Naive thymus-derived CD4-positive, alpha-beta T cell (primary cell): ENCODE measurements around the gene CDK14. TPM values are rescaled to one million over a fixed set of nuclear protein-coding genes. Genes with fewer than 3 reads are reported as not detected.

Source experiments
- ATAC-seq: fragments of 150-1000 bp; cut with Tn5 transposase; 2 replicates; pipeline ENCODE4 v1.10.0; 2021; ENCODE audit warnings: mild to moderate bottlenecking, moderate library complexity
- CTCF ChIA-PET: fragments of 350-600 bp; sonication (Branson Sonifier 250); formaldehyde crosslinking; loops from one replicate; lab custom pipeline; 2021; ENCODE audit warnings: antibody characterized with exemption; lab: Charles Lee
- POLR2A ChIA-PET: fragments of 350-600 bp; sonication (Branson Sonifier 250); formaldehyde crosslinking; loops from one replicate; lab custom pipeline; 2021; ENCODE audit warnings: antibody characterized with exemption, inconsistent platforms; lab: Charles Lee
- DNase-seq, 9 donors: peaks; one replicate each; pipeline versions ENCODE4 v3.0.0 to v3.0.0-alpha.2; 2020 to 2022; ENCODE audit warnings: mixed read lengths in 1 of 9
- H3K27ac ChIP-seq: one replicate; pipeline ENCODE4 v1.7.0; 2013; ENCODE audit warnings: mild to moderate bottlenecking, low read depth, low read length, moderate library complexity
- H3K27me3 ChIP-seq, 2 donors: one replicate each; pipeline ENCODE4 v1.7.0; 2013; ENCODE audit warnings: low read length in 2 of 2, mild to moderate bottlenecking in 2 of 2, moderate library complexity in 2 of 2; ENCODE audit not compliant: control insufficient read depth in 2 of 2, insufficient read depth in 2 of 2
- H3K36me3 ChIP-seq, 3 experiments: 1 replicate in 2 of 3; 2 replicates in 1 of 3; pipeline ENCODE4 v1.7.0; 2013; ENCODE audit warnings: low read length in 3 of 3, mild to moderate bottlenecking in 3 of 3, moderate library complexity in 1 of 3; ENCODE audit not compliant: insufficient read depth in 3 of 3, control insufficient read depth in 2 of 3
- H3K4me1 ChIP-seq, 2 donors: one replicate each; pipeline ENCODE4 v1.7.0; 2013; ENCODE audit warnings: low read length in 2 of 2, mild to moderate bottlenecking in 2 of 2, moderate library complexity in 1 of 2; ENCODE audit not compliant: control insufficient read depth in 2 of 2, insufficient read depth in 2 of 2
- H3K4me3 ChIP-seq: 2 replicates; pipeline ENCODE4 v1.7.0; 2013; ENCODE audit warnings: mild to moderate bottlenecking, low read length
- H3K9me3 ChIP-seq, 3 experiments: 1 replicate in 2 of 3; 2 replicates in 1 of 3; pipeline ENCODE4 v1.7.0; 2013; ENCODE audit warnings: low read length in 3 of 3; ENCODE audit not compliant: control insufficient read depth in 2 of 3
- H3K27ac Mint-ChIP-seq, 9 donors: one replicate each; pipeline ENCODE4 v1.8.0; 2020 to 2022; ENCODE audit warnings: mixed read lengths in 9 of 9, mild to moderate bottlenecking in 8 of 9, moderate library complexity in 5 of 9, inconsistent platforms in 2 of 9
- H3K27me3 Mint-ChIP-seq, 5 donors: one replicate each; pipeline ENCODE4 v1.8.0; 2021 to 2022; ENCODE audit warnings: mixed read lengths in 5 of 5, mild to moderate bottlenecking in 1 of 5
- H3K36me3 Mint-ChIP-seq, 5 donors: one replicate each; pipeline ENCODE4 v1.8.0; 2020 to 2022; ENCODE audit warnings: mixed read lengths in 5 of 5, mild to moderate bottlenecking in 3 of 5, inconsistent platforms in 1 of 5
- H3K4me1 Mint-ChIP-seq, 7 donors: one replicate each; pipeline ENCODE4 v1.8.0; 2020 to 2022; ENCODE audit warnings: mixed read lengths in 7 of 7, mild to moderate bottlenecking in 3 of 7, inconsistent platforms in 1 of 7
- H3K4me3 Mint-ChIP-seq, 10 donors: one replicate each; pipeline ENCODE4 v1.8.0; 2020 to 2022; ENCODE audit warnings: mild to moderate bottlenecking in 10 of 10, mixed read lengths in 10 of 10, moderate library complexity in 6 of 10, inconsistent platforms in 2 of 10
- H3K9me3 Mint-ChIP-seq, 11 donors: one replicate each; pipeline ENCODE4 v1.8.0; 2020 to 2022; ENCODE audit warnings: mixed read lengths in 11 of 11, mild to moderate bottlenecking in 4 of 11, inconsistent platforms in 1 of 11, moderate library complexity in 1 of 11
- intact Hi-C, 2 donors: fragments of 100-400 bp; cut with micrococcal nuclease; formaldehyde crosslinking; loops; one replicate each; pipeline ENCODE4 v1.15.1; 2023
- polyA plus RNA-seq, 2 donors: library from polyadenylated mRNA; unstranded; fragments of 300-500 nt; fragmentation: Illumina TruSeq; gene quantifications; one replicate each; pipeline ENCODE4 v1.2.3, GENCODE V29; 2021
- total RNA-seq, 6 experiments: library from RNA in 5 of 6; stranded (reverse) in 5 of 6; gene quantifications; 1 replicate in 5 of 6; 2 replicates in 1 of 6; pipeline ENCODE4 v1.2.3 and lab custom pipeline; 2021 to 2026

Gene CDK14
- total and polyA plus RNA-seq, 7 experiments from 2014 or later: 0.05 to 9.9 (median 0.72) TPM; not detected in 1

DNA sequence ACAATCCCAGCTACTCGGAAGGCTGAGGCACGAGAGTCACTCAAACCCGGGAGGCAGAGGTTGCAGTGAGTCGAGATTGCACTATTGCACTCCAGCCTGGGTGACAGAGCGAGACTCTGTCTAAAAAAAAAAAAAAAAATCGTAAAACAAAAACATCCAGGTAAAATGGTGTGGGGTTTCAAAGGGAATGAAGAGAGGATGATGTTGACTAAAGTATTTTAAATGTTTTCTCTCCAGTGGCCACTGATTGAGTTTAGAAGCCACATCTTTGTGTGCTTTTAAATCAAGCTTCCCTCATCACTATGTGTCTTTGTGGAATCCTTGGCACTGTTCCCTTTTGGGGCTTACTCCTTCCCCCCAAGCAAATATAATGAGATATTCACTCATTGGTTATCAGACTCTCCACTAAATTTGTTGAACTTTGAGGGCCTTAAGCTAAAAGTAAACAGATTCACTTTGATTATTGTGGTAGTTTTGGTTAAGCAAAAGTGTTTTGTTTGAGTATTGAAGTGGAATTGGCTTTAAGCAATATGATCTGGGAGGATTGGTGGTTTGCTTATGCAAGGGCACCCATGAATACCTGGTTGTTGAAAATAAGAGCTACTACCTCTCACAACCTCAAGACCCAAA lies 162.9 kb downstream of the CDK14 start:
- Mint-ChIP-seq H3K9me3 (peaks cover 0 to 4% (median 0%) of the 10 kb centered on the region in 11 donors), H3K36me3 (no peaks in the 10 kb centered on the region), H3K27ac (no peak overlapping the region), H3K4me3 (no peak overlapping the region), H3K4me1 (no peaks in the 10 kb centered on the region), H3K27me3 (peaks cover 0 to under 1% (median 0%) of the 10 kb centered on the region in 5 donors)
- ChIA-PET POLR2A (no interaction called here), CTCF (no interaction called here)
- H3K27ac ChIP-seq: no peak overlapping the region
- no peaks in the 10 kb centered on the region for H3K9me3 ChIP-seq
- H3K27me3 ChIP-seq: no peaks in the 10 kb centered on the region
- H3K4me1 ChIP-seq: no peaks in the 10 kb centered on the region
- no peaks in the 10 kb centered on the region for H3K36me3 ChIP-seq
- ATAC-seq (no peak), DNase-seq (no peak)
- H3K4me3 ChIP-seq: no peak overlapping the region
- intact Hi-C loops: no loop called here

DNA sequence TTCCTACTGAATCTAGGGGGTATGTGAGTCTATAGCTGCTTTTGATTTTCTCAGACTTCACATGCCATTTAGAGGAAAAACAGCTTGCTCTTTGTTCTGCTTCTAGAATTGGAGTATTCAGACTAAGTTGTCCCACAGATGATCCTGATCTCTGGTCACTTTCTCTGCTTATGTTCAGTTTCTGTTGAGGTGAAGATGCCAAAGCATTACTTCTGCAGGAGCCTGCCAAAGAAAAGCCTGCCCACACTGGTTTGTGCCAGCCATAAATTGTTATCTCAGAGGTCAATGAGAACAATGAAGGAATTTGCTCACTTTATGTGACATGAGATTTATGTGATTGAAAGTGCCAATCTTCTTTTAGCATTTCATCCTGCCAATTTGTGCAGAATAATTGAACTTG lies 163.6 kb downstream of the CDK14 start:
- no peak overlapping the region for H3K27ac Mint-ChIP-seq
- H3K36me3 Mint-ChIP-seq: no peaks in the 10 kb centered on the region
- no peak overlapping the region for H3K4me3 Mint-ChIP-seq
- Histone ChIP-seq H3K27ac (no peak overlapping the region), H3K27me3 (no peaks in the 10 kb centered on the region), H3K9me3 (no peaks in the 10 kb centered on the region), H3K4me1 (no peaks in the 10 kb centered on the region), H3K4me3 (no peak overlapping the region), H3K36me3 (no peaks in the 10 kb centered on the region)
- DNase-seq (no peak), ATAC-seq (no peak)
- no peaks in the 10 kb centered on the region for H3K4me1 Mint-ChIP-seq
- POLR2A ChIA-PET: no interaction called here
- H3K27me3 Mint-ChIP-seq: no peaks in the 10 kb centered on the region
- peaks cover 0 to 2% (median 0%) of the 10 kb centered on the region in 11 donors for H3K9me3 Mint-ChIP-seq
- CTCF ChIA-PET: no interaction called here
- intact Hi-C loops: no loop called here

- Histone ChIP-seq H3K4me3 (no peak overlapping the region), H3K27ac (no peak overlapping the region), H3K9me3 (no peaks in the 10 kb centered on the region), H3K27me3 (no peaks in the 10 kb centered on the region), H3K36me3 (no peaks in the 10 kb centered on the region), H3K4me1 (no peaks in the 10 kb centered on the region)
- Mint-ChIP-seq H3K4me3 (no peak overlapping the region), H3K9me3 (peaks cover 0 to 2% (median 0%) of the 10 kb centered on the region in 11 donors), H3K36me3 (no peaks in the 10 kb centered on the region), H3K27ac (no peak overlapping the region), H3K4me1 (no peaks in the 10 kb centered on the region), H3K27me3 (no peaks in the 10 kb centered on the region)
- no peak for ATAC-seq
- POLR2A ChIA-PET: interaction anchor here (0.5 kb wide), 1 partner anchor 470 kb away, joined by 3 read pairs; no protein-coding TSS in a partner anchor
- CTCF ChIA-PET: interaction anchor here (0.9 kb wide), 1 partner anchor 10 kb away, joined by 4 read pairs; no protein-coding TSS in a partner anchor
- no peak for DNase-seq
- intact Hi-C loops: no loop called here
Observed at GRCh38 chr7:90760892-90761291, 164.8 kb downstream of the CDK14 start.

DNA sequence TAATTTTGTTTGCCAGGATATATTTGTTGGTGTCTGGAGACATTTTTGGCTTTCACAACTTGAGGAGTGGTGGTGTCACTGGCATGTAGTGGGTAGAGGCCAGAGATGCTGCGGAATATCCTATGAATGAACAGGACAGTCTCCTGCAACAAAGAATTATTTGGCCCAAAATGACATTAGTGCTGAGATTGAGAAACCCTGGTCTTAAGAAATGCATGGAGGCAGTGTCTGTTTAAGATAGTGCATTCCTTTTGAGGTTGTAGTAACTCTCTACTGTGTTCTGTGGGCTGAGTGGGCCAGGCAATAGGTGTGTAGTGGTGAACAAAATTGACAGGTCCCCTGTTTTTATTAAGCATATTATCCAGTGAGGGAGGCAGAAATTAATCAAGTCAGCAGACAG lies 165.5 kb downstream of the CDK14 start:
- Histone ChIP-seq H3K4me3 (no peak overlapping the region), H3K9me3 (no peaks in the 10 kb centered on the region), H3K36me3 (no peaks in the 10 kb centered on the region), H3K4me1 (no peaks in the 10 kb centered on the region), H3K27ac (no peak overlapping the region), H3K27me3 (no peaks in the 10 kb centered on the region)
- ATAC-seq (no peak), DNase-seq (no peak)
- Mint-ChIP-seq H3K4me3 (no peak overlapping the region), H3K27me3 (no peaks in the 10 kb centered on the region), H3K27ac (no peak overlapping the region), H3K4me1 (no peaks in the 10 kb centered on the region), H3K36me3 (no peaks in the 10 kb centered on the region), H3K9me3 (peaks cover 0 to 2% (median 0%) of the 10 kb centered on the region in 11 donors)
- ChIA-PET CTCF (no interaction called here), POLR2A (no interaction called here)
- intact Hi-C loops: no loop called here

DNA sequence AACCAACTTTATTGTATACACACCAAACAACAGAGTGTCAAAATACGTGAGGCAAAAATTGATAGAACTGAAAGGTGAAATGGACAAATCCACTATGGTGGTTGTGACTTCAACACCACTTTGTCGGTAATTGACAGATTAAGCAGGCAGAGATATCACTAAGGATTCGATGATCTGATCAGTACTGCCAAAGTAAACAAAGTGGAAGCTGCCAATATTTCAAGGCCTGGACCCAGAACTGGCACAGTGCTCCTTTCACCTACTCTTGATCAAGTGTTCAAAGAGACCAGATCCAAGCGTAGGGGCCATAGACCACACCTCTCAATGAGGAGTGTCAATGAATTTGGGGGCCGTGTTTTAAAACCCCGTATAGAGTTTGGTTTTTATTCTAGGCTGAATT lies 167.0 kb downstream of the CDK14 start:
- DNase-seq: no peak
- H3K27ac Mint-ChIP-seq: no peak overlapping the region
- H3K36me3 Mint-ChIP-seq: no peaks in the 10 kb centered on the region
- Histone ChIP-seq H3K4me3 (no peak overlapping the region), H3K27me3 (no peaks in the 10 kb centered on the region), H3K4me1 (no peaks in the 10 kb centered on the region), H3K36me3 (no peaks in the 10 kb centered on the region), H3K9me3 (no peaks in the 10 kb centered on the region), H3K27ac (no peak overlapping the region)
- intact Hi-C loops: no loop called here
- no peak overlapping the region for H3K4me3 Mint-ChIP-seq
- CTCF ChIA-PET: no interaction called here
- POLR2A ChIA-PET: no interaction called here
- peaks cover 0 to 2% (median 0%) of the 10 kb centered on the region in 11 donors for H3K9me3 Mint-ChIP-seq
- no peaks in the 10 kb centered on the region for H3K27me3 Mint-ChIP-seq
- no peaks in the 10 kb centered on the region for H3K4me1 Mint-ChIP-seq
- ATAC-seq: no peak

- Mint-ChIP-seq H3K27me3 (no peaks in the 10 kb centered on the region), H3K9me3 (peaks cover 0 to 2% (median 0%) of the 10 kb centered on the region in 11 donors), H3K27ac (no peak overlapping the region), H3K4me1 (no peaks in the 10 kb centered on the region), H3K4me3 (no peak overlapping the region), H3K36me3 (no peaks in the 10 kb centered on the region)
- ChIA-PET POLR2A (no interaction called here), CTCF (no interaction called here)
- ATAC-seq (no peak), DNase-seq (no peak)
- Histone ChIP-seq H3K36me3 (no peaks in the 10 kb centered on the region), H3K4me1 (no peaks in the 10 kb centered on the region), H3K27ac (no peak overlapping the region), H3K27me3 (no peaks in the 10 kb centered on the region), H3K4me3 (no peak overlapping the region), H3K9me3 (no peaks in the 10 kb centered on the region)
- intact Hi-C loops: no loop called here
Observed at GRCh38 chr7:90764848-90765570, 168.9 kb downstream of the CDK14 start.
